Measurements from ENCODE around the gene ADCY2. TPM values are rescaled to one million over a fixed set of nuclear protein-coding genes. Genes with fewer than 3 reads are reported as not detected.

The ADCY2 gene
- total RNA-seq, 1 experiment from 2014 or later: 31.3 TPM

DNA sequence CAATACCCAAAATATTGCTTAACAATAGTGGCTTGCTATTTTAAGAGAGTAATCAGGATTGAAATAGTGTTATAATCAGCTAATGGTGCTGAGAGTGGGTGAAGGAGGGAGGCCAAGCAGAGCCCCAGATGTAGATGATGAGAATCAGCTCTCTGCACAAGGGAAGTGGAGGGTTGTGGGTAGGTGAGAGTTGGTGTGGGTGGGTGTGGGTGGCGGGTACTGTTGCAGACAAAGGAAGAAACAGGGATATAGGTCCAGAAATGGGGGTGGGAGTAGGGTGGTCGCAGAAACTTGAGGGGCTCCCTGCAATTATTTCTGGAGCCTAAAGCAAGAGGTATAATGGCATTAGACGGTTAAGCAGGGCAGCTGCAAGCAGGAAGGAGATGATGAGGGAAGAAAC lies 7.4 kb upstream of the ADCY2 start:
- Histone ChIP-seq H3K56ac (ENCODE audit: insufficient read length, low read depth, low read length) (no peak overlapping the region), H3K9ac (ENCODE audit: extremely low read depth, insufficient read length, low read length) (no peak overlapping the region), H3K23ac (ENCODE audit: insufficient read length, low read depth, low read length) (no peak overlapping the region), H2BK12ac (ENCODE audit: insufficient read length, low read depth, low read length) (no peak overlapping the region), H3K79me1 (ENCODE audit: insufficient read depth, low read depth, low read length, poor library complexity, severe bottlenecking) (no peaks in the 10 kb centered on the region), H4K8ac (replicated peaks; ENCODE audit: insufficient read length, low read depth, low read length) (no peak overlapping the region), H3K23me2 (ENCODE audit: insufficient read length, low read depth, low read length, poor library complexity, severe bottlenecking) (no peaks in the 10 kb centered on the region), H2BK15ac (ENCODE audit: low read depth, low read length) (no peak overlapping the region), H3K27me3 (ENCODE audit: insufficient read depth, low read length) (no peaks in the 10 kb centered on the region), H3K27ac (ENCODE audit: insufficient read length, low read depth, low read length) (no peak overlapping the region), H3K18ac (ENCODE audit: insufficient read length, low read depth, low read length) (no peak overlapping the region), H4K91ac (ENCODE audit: insufficient read length, low read depth, low read length) (no peak overlapping the region), H2AK5ac (ENCODE audit: insufficient read length, low read length) (no peak overlapping the region), H3K4me2 (ENCODE audit: insufficient read depth, insufficient read length, low read length) (no peak overlapping the region), H2BK5ac (ENCODE audit: insufficient read length, low read length) (no peak overlapping the region), H3K14ac (ENCODE audit: insufficient read depth, low read length) (no peak overlapping the region), H3K4ac (ENCODE audit: low read depth, low read length) (no peak overlapping the region), H2BK120ac (ENCODE audit: low read depth, low read length, poor library complexity, severe bottlenecking) (no peak overlapping the region), H3K9me3 (ENCODE audit: control insufficient read depth, low read depth, low read length) (no peaks in the 10 kb centered on the region), H3T11ph (ENCODE audit: low read length) (no peak overlapping the region), H3K4me1 (ENCODE audit: insufficient read depth, low read length) (peaks cover 9% of the 10 kb centered on the region; the same call in 1 of the 2 replicates), H3K79me2 (ENCODE audit: insufficient read depth, low read length) (no peaks in the 10 kb centered on the region), H2AFZ (ENCODE audit: low read length) (no peak overlapping the region), H2BK20ac (ENCODE audit: low read depth, low read length, poor library complexity, severe bottlenecking) (no peak overlapping the region), H4K5ac (ENCODE audit: insufficient read length, low read depth, low read length) (no peak overlapping the region), H4K20me1 (ENCODE audit: control insufficient read depth, insufficient read depth, insufficient read length) (no peaks in the 10 kb centered on the region)
- Mint-ChIP-seq H3K9me3 (no peaks in the 10 kb centered on the region), H3K4me1 (peaks cover 16 to 29% of the 10 kb centered on the region in 2 experiments), H3K36me3 (ENCODE audit: insufficient read depth in 1 of 3, low read depth in 3 of 3) (no peaks in the 10 kb centered on the region), H3K27me3 (ENCODE audit: low read depth) (peaks cover 2% of the 10 kb centered on the region; the same call in 1 of the 2 replicates), H3K27ac (peak overlapping the region in 1 of 3 experiments; percentile 62; a peak in 1 of 7 replicates), H3K4me3 (no peak overlapping the region)
- TF ChIP-seq, protein P1, sequence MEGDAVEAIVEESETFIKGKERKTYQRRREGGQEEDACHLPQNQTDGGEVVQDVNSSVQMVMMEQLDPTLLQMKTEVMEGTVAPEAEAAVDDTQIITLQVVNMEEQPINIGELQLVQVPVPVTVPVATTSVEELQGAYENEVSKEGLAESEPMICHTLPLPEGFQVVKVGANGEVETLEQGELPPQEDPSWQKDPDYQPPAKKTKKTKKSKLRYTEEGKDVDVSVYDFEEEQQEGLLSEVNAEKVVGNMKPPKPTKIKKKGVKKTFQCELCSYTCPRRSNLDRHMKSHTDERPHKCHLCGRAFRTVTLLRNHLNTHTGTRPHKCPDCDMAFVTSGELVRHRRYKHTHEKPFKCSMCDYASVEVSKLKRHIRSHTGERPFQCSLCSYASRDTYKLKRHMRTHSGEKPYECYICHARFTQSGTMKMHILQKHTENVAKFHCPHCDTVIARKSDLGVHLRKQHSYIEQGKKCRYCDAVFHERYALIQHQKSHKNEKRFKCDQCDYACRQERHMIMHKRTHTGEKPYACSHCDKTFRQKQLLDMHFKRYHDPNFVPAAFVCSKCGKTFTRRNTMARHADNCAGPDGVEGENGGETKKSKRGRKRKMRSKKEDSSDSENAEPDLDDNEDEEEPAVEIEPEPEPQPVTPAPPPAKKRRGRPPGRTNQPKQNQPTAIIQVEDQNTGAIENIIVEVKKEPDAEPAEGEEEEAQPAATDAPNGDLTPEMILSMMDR (conservative IDR thresholded peaks at IDR 0.05): no peak
- DNase-seq: no peak
- WGBS (ENCODE audit: extremely low coverage, insufficient read length, low lambda C conversion rate): no CpG with 5 or more reads among the region's 3 CpGs

All from H9 (cell line).